ENCODE results near the gene SIM2. TPM values are rescaled to one million over a fixed set of nuclear protein-coding genes. Genes with fewer than 3 reads are reported as not detected.

Gene SIM2
- polyA plus RNA-seq, 1 donor from 2014 or later = not detected

DNA sequence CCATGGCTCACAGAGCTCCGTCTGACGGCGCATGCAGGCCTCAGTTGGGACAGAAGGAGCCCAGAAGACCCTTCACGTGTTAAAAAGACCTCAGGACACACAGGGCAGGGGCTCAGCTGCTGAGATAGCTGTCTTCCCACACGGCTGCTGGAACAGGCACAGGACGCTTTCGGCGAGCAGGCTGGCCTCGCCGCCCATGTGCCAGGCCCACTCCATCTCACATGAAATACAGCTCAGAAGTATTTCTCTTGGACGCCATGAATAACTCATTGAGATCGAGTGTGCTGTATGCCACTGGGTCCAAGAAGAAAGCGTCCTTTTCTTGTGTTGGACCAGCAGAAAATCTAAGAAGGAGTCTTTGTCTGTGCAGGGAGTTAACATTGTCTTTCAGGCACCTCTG is 69.6 kb downstream of the SIM2 start:
- Histone ChIP-seq H3K27ac (ENCODE audit: low read length) (no peak overlapping the region), H3K36me3 (ENCODE audit: insufficient read depth, low read length) (no peaks in the 10 kb centered on the region), H3F3A (ENCODE audit: insufficient read depth, low read length, poor library complexity, severe bottlenecking) (no peaks in the 10 kb centered on the region), H3K27me3 (ENCODE audit: insufficient read depth, low read depth, low read length) (no peaks in the 10 kb centered on the region), H3K9me2 (ENCODE audit: insufficient read depth, low read length) (no peaks in the 10 kb centered on the region), H3K9me3 (ENCODE audit: low read length) (no peaks in the 10 kb centered on the region), H3K4me2 (ENCODE audit: low read length) (no peak overlapping the region), H3K79me2 (replicated peaks; ENCODE audit: insufficient read depth, low read length) (no peaks in the 10 kb centered on the region), H3K4me3 (ENCODE audit: low read length) (no peak overlapping the region), H2AFZ (ENCODE audit: low read depth, low read length) (no peak overlapping the region), H3K9ac (ENCODE audit: low read length) (no peak overlapping the region), H4K20me1 (ENCODE audit: insufficient read depth) (no peaks in the 10 kb centered on the region)
- TF ChIP-seq SMC3 (conservative IDR thresholded peaks at IDR 0.05; ENCODE audit: poor library complexity) (no peak), RAD21 (conservative IDR thresholded peaks at IDR 0.05) (no peak), EP300 (conservative IDR thresholded peaks at IDR 0.05; ENCODE audit: poor library complexity, severe bottlenecking) (no peak), TAF1 (IDR thresholded peaks at IDR 0.05; ENCODE audit: low read depth) (no peak), EZH2 (IDR thresholded peaks at IDR 0.05; ENCODE audit: borderline replicate concordance, insufficient read depth, low read length, poor library complexity, severe bottlenecking) (no peak), MXI1 (conservative IDR thresholded peaks at IDR 0.05; ENCODE audit: poor library complexity, severe bottlenecking) (no peak), POLR2AphosphoS5 (IDR thresholded peaks at IDR 0.05) (no peak)
- TF ChIP-seq, protein P1, sequence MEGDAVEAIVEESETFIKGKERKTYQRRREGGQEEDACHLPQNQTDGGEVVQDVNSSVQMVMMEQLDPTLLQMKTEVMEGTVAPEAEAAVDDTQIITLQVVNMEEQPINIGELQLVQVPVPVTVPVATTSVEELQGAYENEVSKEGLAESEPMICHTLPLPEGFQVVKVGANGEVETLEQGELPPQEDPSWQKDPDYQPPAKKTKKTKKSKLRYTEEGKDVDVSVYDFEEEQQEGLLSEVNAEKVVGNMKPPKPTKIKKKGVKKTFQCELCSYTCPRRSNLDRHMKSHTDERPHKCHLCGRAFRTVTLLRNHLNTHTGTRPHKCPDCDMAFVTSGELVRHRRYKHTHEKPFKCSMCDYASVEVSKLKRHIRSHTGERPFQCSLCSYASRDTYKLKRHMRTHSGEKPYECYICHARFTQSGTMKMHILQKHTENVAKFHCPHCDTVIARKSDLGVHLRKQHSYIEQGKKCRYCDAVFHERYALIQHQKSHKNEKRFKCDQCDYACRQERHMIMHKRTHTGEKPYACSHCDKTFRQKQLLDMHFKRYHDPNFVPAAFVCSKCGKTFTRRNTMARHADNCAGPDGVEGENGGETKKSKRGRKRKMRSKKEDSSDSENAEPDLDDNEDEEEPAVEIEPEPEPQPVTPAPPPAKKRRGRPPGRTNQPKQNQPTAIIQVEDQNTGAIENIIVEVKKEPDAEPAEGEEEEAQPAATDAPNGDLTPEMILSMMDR (IDR thresholded peaks at IDR 0.05; ENCODE audit: poor library complexity, severe bottlenecking) = no peak
- TF ChIP-seq, protein P2, sequence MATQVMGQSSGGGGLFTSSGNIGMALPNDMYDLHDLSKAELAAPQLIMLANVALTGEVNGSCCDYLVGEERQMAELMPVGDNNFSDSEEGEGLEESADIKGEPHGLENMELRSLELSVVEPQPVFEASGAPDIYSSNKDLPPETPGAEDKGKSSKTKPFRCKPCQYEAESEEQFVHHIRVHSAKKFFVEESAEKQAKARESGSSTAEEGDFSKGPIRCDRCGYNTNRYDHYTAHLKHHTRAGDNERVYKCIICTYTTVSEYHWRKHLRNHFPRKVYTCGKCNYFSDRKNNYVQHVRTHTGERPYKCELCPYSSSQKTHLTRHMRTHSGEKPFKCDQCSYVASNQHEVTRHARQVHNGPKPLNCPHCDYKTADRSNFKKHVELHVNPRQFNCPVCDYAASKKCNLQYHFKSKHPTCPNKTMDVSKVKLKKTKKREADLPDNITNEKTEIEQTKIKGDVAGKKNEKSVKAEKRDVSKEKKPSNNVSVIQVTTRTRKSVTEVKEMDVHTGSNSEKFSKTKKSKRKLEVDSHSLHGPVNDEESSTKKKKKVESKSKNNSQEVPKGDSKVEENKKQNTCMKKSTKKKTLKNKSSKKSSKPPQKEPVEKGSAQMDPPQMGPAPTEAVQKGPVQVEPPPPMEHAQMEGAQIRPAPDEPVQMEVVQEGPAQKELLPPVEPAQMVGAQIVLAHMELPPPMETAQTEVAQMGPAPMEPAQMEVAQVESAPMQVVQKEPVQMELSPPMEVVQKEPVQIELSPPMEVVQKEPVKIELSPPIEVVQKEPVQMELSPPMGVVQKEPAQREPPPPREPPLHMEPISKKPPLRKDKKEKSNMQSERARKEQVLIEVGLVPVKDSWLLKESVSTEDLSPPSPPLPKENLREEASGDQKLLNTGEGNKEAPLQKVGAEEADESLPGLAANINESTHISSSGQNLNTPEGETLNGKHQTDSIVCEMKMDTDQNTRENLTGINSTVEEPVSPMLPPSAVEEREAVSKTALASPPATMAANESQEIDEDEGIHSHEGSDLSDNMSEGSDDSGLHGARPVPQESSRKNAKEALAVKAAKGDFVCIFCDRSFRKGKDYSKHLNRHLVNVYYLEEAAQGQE (IDR thresholded peaks at IDR 0.05; ENCODE audit: borderline replicate concordance) = no peak

DNA sequence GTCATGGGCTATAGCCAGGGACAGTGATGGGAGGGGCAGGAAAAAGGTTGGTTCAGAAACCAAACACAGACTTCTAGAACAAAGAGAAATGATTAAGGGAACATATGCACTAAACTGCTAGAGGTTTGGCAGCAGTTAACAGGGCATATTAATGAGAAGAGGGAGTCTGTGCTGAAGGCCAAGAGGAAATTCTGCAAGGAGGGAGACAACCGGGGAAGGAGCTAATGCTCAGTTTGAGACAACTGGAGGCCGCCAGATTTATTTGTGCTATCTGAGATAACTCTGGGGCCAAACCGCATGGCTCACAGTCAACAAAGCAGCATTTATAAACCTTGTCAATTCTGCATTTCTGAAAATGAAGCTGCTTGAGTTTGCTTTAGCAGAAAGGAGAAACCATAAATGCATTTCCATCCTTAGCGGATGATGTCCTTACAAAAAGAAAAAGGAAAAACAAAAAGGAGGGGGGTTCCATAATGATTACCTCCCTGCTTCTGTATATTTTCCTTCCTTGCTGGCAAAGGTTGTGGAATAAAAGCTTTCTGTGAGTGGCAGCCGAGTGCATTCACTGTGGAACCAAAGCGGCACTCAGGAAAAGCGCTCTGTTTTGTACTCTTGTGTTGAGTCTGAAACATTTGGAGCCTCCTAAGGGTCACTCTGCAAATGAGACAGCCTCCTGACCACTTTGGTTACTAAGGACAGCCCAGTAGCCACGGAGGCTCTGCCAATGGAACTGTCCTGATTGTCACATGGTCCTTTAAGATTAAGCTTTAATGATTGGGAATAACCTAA is 70.3 kb downstream of the SIM2 start:
- Histone ChIP-seq H4K20me1 (ENCODE audit: insufficient read depth) (no peaks in the 10 kb centered on the region), H3K9me3 (ENCODE audit: low read length) (no peaks in the 10 kb centered on the region), H3K27ac (ENCODE audit: low read length) (no peak overlapping the region), H3K36me3 (ENCODE audit: insufficient read depth, low read length) (no peaks in the 10 kb centered on the region), H3F3A (ENCODE audit: insufficient read depth, low read length, poor library complexity, severe bottlenecking) (no peaks in the 10 kb centered on the region), H2AFZ (ENCODE audit: low read depth, low read length) (peak overlapping the region; percentile 53), H3K9ac (ENCODE audit: low read length) (no peak overlapping the region), H3K27me3 (ENCODE audit: insufficient read depth, low read depth, low read length) (no peaks in the 10 kb centered on the region), H3K4me2 (ENCODE audit: low read length) (no peak overlapping the region), H3K4me3 (ENCODE audit: low read length) (no peak overlapping the region), H3K9me2 (ENCODE audit: insufficient read depth, low read length) (no peaks in the 10 kb centered on the region), H3K79me2 (replicated peaks; ENCODE audit: insufficient read depth, low read length) (no peaks in the 10 kb centered on the region)
- TF ChIP-seq SMC3 (conservative IDR thresholded peaks at IDR 0.05; ENCODE audit: poor library complexity) (no peak), EP300 (conservative IDR thresholded peaks at IDR 0.05; ENCODE audit: poor library complexity, severe bottlenecking) (no peak), TAF1 (IDR thresholded peaks at IDR 0.05; ENCODE audit: low read depth) (no peak), POLR2AphosphoS5 (IDR thresholded peaks at IDR 0.05) (no peak), RAD21 (conservative IDR thresholded peaks at IDR 0.05) (no peak), EZH2 (IDR thresholded peaks at IDR 0.05; ENCODE audit: borderline replicate concordance, insufficient read depth, low read length, poor library complexity, severe bottlenecking) (no peak), MXI1 (conservative IDR thresholded peaks at IDR 0.05; ENCODE audit: poor library complexity, severe bottlenecking) (no peak)
- TF ChIP-seq, protein P2 (IDR thresholded peaks at IDR 0.05; ENCODE audit: borderline replicate concordance) = no peak
- TF ChIP-seq, protein P1 (IDR thresholded peaks at IDR 0.05; ENCODE audit: poor library complexity, severe bottlenecking) = no peak
